Trophoblast cell (in vitro differentiated cells and primary cell): Measurements from ENCODE around the gene ZNF668.
A peak's percentile ranks its signal among the peaks of the same experiment; 100 is the strongest.

ENCODE experiments used
- DNase-seq, 2 donors: peaks; one replicate each; pipeline ENCODE4 v3.0.0-alpha.2; 2016
- H2AFZ ChIP-seq: 2 replicates; pipeline ENCODE4 v1.6.1; 2013; ENCODE audit warnings: low read length, moderate library complexity, mild to moderate bottlenecking; ENCODE audit not compliant: insufficient read depth, poor library complexity
- H2AK5ac ChIP-seq: 2 replicates; pipeline ENCODE4 v1.6.1; 2013; ENCODE audit warnings: mild to moderate bottlenecking, low read length
- H2BK120ac ChIP-seq: 2 replicates; pipeline ENCODE4 v1.6.1; 2013; ENCODE audit warnings: low read length, mild to moderate bottlenecking, moderate library complexity; ENCODE audit not compliant: insufficient read depth, poor library complexity
- H2BK12ac ChIP-seq: 2 replicates; pipeline ENCODE4 v1.6.1; 2013; ENCODE audit warnings: mild to moderate bottlenecking, low read length, moderate library complexity
- H2BK5ac ChIP-seq: 2 replicates; pipeline ENCODE4 v1.6.1; 2013; ENCODE audit warnings: low read length, low read depth, moderate library complexity, mild to moderate bottlenecking; ENCODE audit not compliant: poor library complexity
- H3K14ac ChIP-seq: 2 replicates; pipeline ENCODE4 v1.6.1; 2013; ENCODE audit warnings: mild to moderate bottlenecking, low read length
- H3K18ac ChIP-seq: 2 replicates; pipeline ENCODE4 v1.6.1; 2013; ENCODE audit warnings: mild to moderate bottlenecking, low read length
- H3K23ac ChIP-seq: 2 replicates; pipeline ENCODE4 v1.6.1; 2013; ENCODE audit warnings: low read length
- H3K27ac ChIP-seq: 2 replicates; pipeline ENCODE4 v1.5.1; 2013; ENCODE audit warnings: low read depth, mild to moderate bottlenecking, inconsistent platforms, low read length, moderate library complexity
- H3K27me3 ChIP-seq: 2 replicates; pipeline ENCODE4 v1.6.1; 2013; ENCODE audit warnings: inconsistent platforms, mild to moderate bottlenecking, low read length, moderate library complexity; ENCODE audit not compliant: insufficient read depth
- H3K36me3 ChIP-seq, 2 experiments: 1 replicate in 1 of 2; 2 replicates in 1 of 2; pipeline ENCODE4 v1.6.1; 2013; ENCODE audit warnings: low read length in 2 of 2, mild to moderate bottlenecking in 2 of 2, moderate library complexity in 1 of 2; ENCODE audit not compliant: insufficient read depth in 2 of 2, control insufficient read depth in 1 of 2
- H3K4ac ChIP-seq: 2 replicates; pipeline ENCODE4 v1.6.1; 2013; ENCODE audit warnings: low read depth, mild to moderate bottlenecking, low read length, moderate library complexity
- H3K4me1 ChIP-seq, 2 experiments: 1 replicate in 1 of 2; 2 replicates in 1 of 2; pipeline ENCODE4 v1.6.1; 2013; ENCODE audit warnings: low read length in 2 of 2, mild to moderate bottlenecking in 2 of 2, moderate library complexity in 1 of 2; ENCODE audit not compliant: insufficient read depth in 2 of 2, control insufficient read depth in 1 of 2
- H3K4me2 ChIP-seq: 2 replicates; pipeline ENCODE4 v1.6.1; 2013; ENCODE audit warnings: inconsistent platforms, mild to moderate bottlenecking, low read length, moderate library complexity
- H3K4me3 ChIP-seq: 2 replicates; pipeline ENCODE4 v1.5.1; 2013; ENCODE audit warnings: mild to moderate bottlenecking, low read depth, low read length, inconsistent platforms
- H3K79me1 ChIP-seq: one replicate; pipeline ENCODE4 v1.6.1; 2013; ENCODE audit warnings: low read length
- H3K79me2 ChIP-seq: 2 replicates; pipeline ENCODE4 v1.6.1; 2013; ENCODE audit warnings: low read length, mild to moderate bottlenecking; ENCODE audit not compliant: control insufficient read depth, insufficient read depth, poor library complexity
- H3K9ac ChIP-seq: 2 replicates; pipeline ENCODE4 v1.6.1; 2013; ENCODE audit warnings: mild to moderate bottlenecking, low read length
- H3K9me3 ChIP-seq: 2 replicates; pipeline ENCODE4 v1.6.1; 2013; ENCODE audit warnings: low read depth, mild to moderate bottlenecking, control low read depth, inconsistent platforms, low read length; ENCODE audit not compliant: insufficient read depth
- H4K12ac ChIP-seq: 2 replicates; pipeline ENCODE4 v1.6.1; 2013; ENCODE audit warnings: low read depth, mild to moderate bottlenecking, low read length, moderate library complexity
- H4K8ac ChIP-seq: 2 replicates; pipeline ENCODE4 v1.6.1; 2013; ENCODE audit warnings: low read depth, mild to moderate bottlenecking, low read length, moderate library complexity
- H4K91ac ChIP-seq: one replicate; pipeline ENCODE4 v1.6.1; 2013; ENCODE audit warnings: low read depth, mild to moderate bottlenecking, low read length, moderate library complexity
- WGBS: extraction: QIAGEN DNeasy Blood & Tissue Kit; methylation state at CpG from one replicate; pipeline ENCODE4 v1.1.7; 2013; ENCODE audit warnings: missing lambda C conversion rate; ENCODE audit not compliant: insufficient read length, insufficient coverage; ENCODE audit errors: extremely low coverage; 5-methylcytosine and 5-hydroxymethylcytosine counted together

Gene ZNF668

GRCh38 chr16:31073142-31073969 is 684 bp downstream of the ZNF668 start:
- H3K23ac ChIP-seq = no peak overlapping the region
- peak overlapping the region; percentile 78 for H2AK5ac ChIP-seq
- H4K12ac ChIP-seq = peak overlapping the region; percentile 89
- H3K27ac ChIP-seq = peak overlapping the region; percentile 98
- H3K9me3 ChIP-seq = no peaks in the 10 kb centered on the region
- H3K18ac ChIP-seq = peak overlapping the region; percentile 90
- peak overlapping the region; percentile 99 for H3K9ac ChIP-seq
- H3K79me2 ChIP-seq = peaks cover 23% of the 10 kb centered on the region
- no peaks in the 10 kb centered on the region for H3K27me3 ChIP-seq
- H2AFZ ChIP-seq = peak overlapping the region; percentile 98
- peak overlapping the region; percentile 96 for H2BK120ac ChIP-seq
- peak overlapping the region; percentile 98 for H4K8ac ChIP-seq
- H3K14ac ChIP-seq = peak overlapping the region; percentile 97
- WGBS = no CpG with 5 or more reads among the region's 83 CpGs
- peak overlapping the region; percentile 98 for H3K4me2 ChIP-seq
- peak overlapping the region; percentile 99 for H2BK5ac ChIP-seq
- peak overlapping the region; percentile 97 for H3K4me3 ChIP-seq
- peak overlapping the region; percentile 91 for H3K4ac ChIP-seq
- H2BK12ac ChIP-seq = no peak overlapping the region
- peak overlapping the region; percentile 91 for H4K91ac ChIP-seq
- H3K36me3 ChIP-seq = peaks cover 24% of the 10 kb centered on the region in 2 experiments
- peaks cover 7% of the 10 kb centered on the region in 2 experiments for H3K4me1 ChIP-seq
- H3K79me1 ChIP-seq = peaks cover 18% of the 10 kb centered on the region
- peak; percentile 94 for DNase-seq

- H3K79me2 ChIP-seq = peaks cover 23% of the 10 kb centered on the region
- no peak overlapping the region for H3K23ac ChIP-seq
- H3K79me1 ChIP-seq = peaks cover 18% of the 10 kb centered on the region
- H2AK5ac ChIP-seq = peak overlapping the region; percentile 78
- H3K9ac ChIP-seq = peak overlapping the region; percentile 99
- WGBS = no CpG with 5 or more reads among the region's 27 CpGs
- H3K14ac ChIP-seq = peak overlapping the region; percentile 97
- H2AFZ ChIP-seq = peak overlapping the region; percentile 98
- peaks cover 7% of the 10 kb centered on the region in 2 experiments for H3K4me1 ChIP-seq
- DNase-seq = peak in 1 of 2 donors; percentile 55
- H3K27me3 ChIP-seq = no peaks in the 10 kb centered on the region
- peak overlapping the region; percentile 91 for H4K91ac ChIP-seq
- peak overlapping the region; percentile 96 for H2BK120ac ChIP-seq
- H3K27ac ChIP-seq = peak overlapping the region; percentile 98
- H3K4me3 ChIP-seq = peak overlapping the region; percentile 97
- no peaks in the 10 kb centered on the region for H3K9me3 ChIP-seq
- peak overlapping the region; percentile 90 for H3K18ac ChIP-seq
- peak overlapping the region; percentile 98 for H4K8ac ChIP-seq
- peak overlapping the region; percentile 91 for H3K4ac ChIP-seq
- peaks cover 17% of the 10 kb centered on the region in 2 experiments for H3K36me3 ChIP-seq
- H4K12ac ChIP-seq = peak overlapping the region; percentile 89
- peak overlapping the region; percentile 3 for H2BK12ac ChIP-seq
- peak overlapping the region; percentile 98 for H3K4me2 ChIP-seq
- H2BK5ac ChIP-seq = peak overlapping the region; percentile 99
These were observed 1.4 kb downstream of the ZNF668 start for GRCh38 chr16:31072540-31073141.

- Histone ChIP-seq H3K36me3 (peaks cover 9% of the 10 kb centered on the region in 2 experiments), H3K27me3 (no peaks in the 10 kb centered on the region), H4K91ac (peak overlapping the region; percentile 91), H3K23ac (no peak overlapping the region), H4K8ac (peak overlapping the region; percentile 6), H4K12ac (peak overlapping the region; percentile 49), H2BK12ac (no peak overlapping the region), H3K18ac (no peak overlapping the region), H2BK120ac (no peak overlapping the region), H3K14ac (peak overlapping the region; percentile 97), H3K79me2 (peaks cover 23% of the 10 kb centered on the region), H3K27ac (peak overlapping the region; percentile 19), H3K79me1 (peaks cover 18% of the 10 kb centered on the region), H3K4me1 (peaks cover 7% of the 10 kb centered on the region in 2 experiments), H2AFZ (no peak overlapping the region), H3K9me3 (no peaks in the 10 kb centered on the region), H3K4me2 (peak overlapping the region; percentile 98), H3K4ac (peak overlapping the region; percentile 91), H2BK5ac (peak overlapping the region; percentile 28), H3K4me3 (no peak overlapping the region), H3K9ac (no peak overlapping the region), H2AK5ac (peak overlapping the region; percentile 66)
- DNase-seq = no peak
- WGBS = no CpG with 5 or more reads among the region's 4 CpGs
These were observed 2.2 kb downstream of the ZNF668 start for GRCh38 chr16:31071861-31072260.

- no CpG with 5 or more reads among the region's 3 CpGs for WGBS
- Histone ChIP-seq H3K79me1 (peaks cover 6% of the 10 kb centered on the region), H3K27me3 (no peaks in the 10 kb centered on the region), H3K14ac (no peak overlapping the region), H2BK5ac (no peak overlapping the region), H2BK120ac (no peak overlapping the region), H3K36me3 (peaks cover 10% of the 10 kb centered on the region in 2 experiments), H3K27ac (no peak overlapping the region), H3K9me3 (no peaks in the 10 kb centered on the region), H3K4me2 (no peak overlapping the region), H4K12ac (no peak overlapping the region), H2AK5ac (no peak overlapping the region), H3K4ac (no peak overlapping the region), H3K9ac (no peak overlapping the region), H2BK12ac (no peak overlapping the region), H2AFZ (no peak overlapping the region), H3K79me2 (peaks cover 5% of the 10 kb centered on the region), H4K8ac (no peak overlapping the region), H3K4me1 (peaks cover 15 to 21% of the 10 kb centered on the region in 2 experiments), H3K4me3 (no peak overlapping the region), H3K18ac (no peak overlapping the region), H3K23ac (no peak overlapping the region), H4K91ac (no peak overlapping the region)
- no peak for DNase-seq
These were observed 6.7 kb downstream of the ZNF668 start for GRCh38 chr16:31067342-31067741.
